CD8-positive, alpha-beta memory T cell (primary cell): Measurements from ENCODE around the gene TIPARP. TPM values are rescaled to one million over a fixed set of nuclear protein-coding genes. Genes with fewer than 3 reads are reported as not detected.

Experiments used
- CTCF ChIA-PET: fragments of 350-600 bp; sonication (Branson Sonifier 250); formaldehyde crosslinking; loops from one replicate; lab custom pipeline; 2021; ENCODE audit warnings: antibody characterized with exemption; lab: Charles Lee
- POLR2A ChIA-PET: fragments of 350-600 bp; sonication (Branson Sonifier 250); formaldehyde crosslinking; loops from one replicate; lab custom pipeline; 2021; ENCODE audit warnings: antibody characterized with exemption; lab: Charles Lee
- DNase-seq, 5 donors: peaks; one replicate each; pipeline versions ENCODE4 v3.0.0 to v3.0.0-alpha.2; 2020 to 2022; ENCODE audit warnings: mixed read lengths in 1 of 5
- H3K27ac ChIP-seq: one replicate; pipeline ENCODE4 v1.7.0; 2013; ENCODE audit warnings: low read depth, mild to moderate bottlenecking, low read length, moderate library complexity
- H3K27me3 ChIP-seq: 2 replicates; pipeline ENCODE4 v1.7.0; 2013; ENCODE audit warnings: low read length, mild to moderate bottlenecking; ENCODE audit not compliant: insufficient read depth, poor library complexity, severe bottlenecking
- H3K36me3 ChIP-seq: 2 replicates; pipeline ENCODE4 v1.7.0; 2013; ENCODE audit warnings: mild to moderate bottlenecking, low read length, moderate library complexity; ENCODE audit not compliant: insufficient read depth
- H3K4me1 ChIP-seq: 2 replicates; pipeline ENCODE4 v1.7.0; 2013; ENCODE audit warnings: mild to moderate bottlenecking, low read length, moderate library complexity; ENCODE audit not compliant: insufficient read depth
- H3K4me3 ChIP-seq: 2 replicates; pipeline ENCODE4 v1.7.0; 2013; ENCODE audit warnings: mild to moderate bottlenecking, low read length
- H3K9me3 ChIP-seq: 2 replicates; pipeline ENCODE4 v1.7.0; 2013; ENCODE audit warnings: mild to moderate bottlenecking, low read length
- H3K27ac Mint-ChIP-seq, 8 donors: one replicate each; pipeline ENCODE4 v1.8.0; 2020 to 2021; ENCODE audit warnings: mixed read lengths in 8 of 8, mild to moderate bottlenecking in 6 of 8, inconsistent platforms in 3 of 8, moderate library complexity in 3 of 8
- H3K27me3 Mint-ChIP-seq, 2 donors: one replicate each; pipeline ENCODE4 v1.8.0; 2020 to 2021; ENCODE audit warnings: mixed read lengths in 2 of 2, mild to moderate bottlenecking in 1 of 2, moderate library complexity in 1 of 2
- H3K36me3 Mint-ChIP-seq, 3 donors: one replicate each; pipeline ENCODE4 v1.8.0; 2020 to 2021; ENCODE audit warnings: mixed read lengths in 3 of 3, inconsistent platforms in 1 of 3, mild to moderate bottlenecking in 1 of 3
- H3K4me1 Mint-ChIP-seq, 3 donors: one replicate each; pipeline ENCODE4 v1.8.0; 2020 to 2021; ENCODE audit warnings: mixed read lengths in 3 of 3, inconsistent platforms in 1 of 3, mild to moderate bottlenecking in 1 of 3
- H3K4me3 Mint-ChIP-seq, 7 donors: one replicate each; pipeline ENCODE4 v1.8.0; 2020 to 2021; ENCODE audit warnings: mixed read lengths in 7 of 7, mild to moderate bottlenecking in 6 of 7, moderate library complexity in 4 of 7, inconsistent platforms in 2 of 7
- H3K9me3 Mint-ChIP-seq, 5 donors: one replicate each; pipeline ENCODE4 v1.8.0; 2020 to 2022; ENCODE audit warnings: mixed read lengths in 5 of 5, mild to moderate bottlenecking in 3 of 5, moderate library complexity in 2 of 5, inconsistent platforms in 1 of 5
- polyA plus RNA-seq: library from polyadenylated mRNA; unstranded; fragments of 300-500 nt; fragmentation: Illumina TruSeq; gene quantifications from one replicate; pipeline ENCODE4 v1.2.3, GENCODE V29; 2021
- total RNA-seq, 2 experiments: library from RNA; stranded (reverse); gene quantifications; one replicate each; pipeline ENCODE4 v1.2.3, GENCODE V29; 2021

Gene TIPARP
- total and polyA plus RNA-seq, 3 experiments from 2014 or later, result 19.8 to 37.0 (median 36.0) TPM

- H3K4me1 Mint-ChIP-seq, result no peaks in the 10 kb centered on the region
- Histone ChIP-seq H3K4me3 (no peak overlapping the region), H3K9me3 (no peaks in the 10 kb centered on the region), H3K27me3 (no peaks in the 10 kb centered on the region), H3K4me1 (no peaks in the 10 kb centered on the region), H3K27ac (no peak overlapping the region), H3K36me3 (no peaks in the 10 kb centered on the region)
- no peak for DNase-seq
- ChIA-PET POLR2A (no interaction called here), CTCF (no interaction called here)
- peaks cover 1 to 5% (median 2%) of the 10 kb centered on the region in 3 donors for H3K36me3 Mint-ChIP-seq
- H3K4me3 Mint-ChIP-seq, result no peak overlapping the region
- H3K9me3 Mint-ChIP-seq, result no peaks in the 10 kb centered on the region
- no peak overlapping the region for H3K27ac Mint-ChIP-seq
- H3K27me3 Mint-ChIP-seq, result no peaks in the 10 kb centered on the region
Measured at GRCh38 chr3:156720826-156721225, 46.4 kb downstream of the TIPARP start.

- Mint-ChIP-seq H3K27me3 (no peaks in the 10 kb centered on the region), H3K36me3 (peaks cover 0 to 5% (median 2%) of the 10 kb centered on the region in 3 donors), H3K4me1 (no peaks in the 10 kb centered on the region), H3K4me3 (no peak overlapping the region), H3K9me3 (no peaks in the 10 kb centered on the region), H3K27ac (no peak overlapping the region)
- CTCF ChIA-PET, result interaction anchor here (2.1 kb wide), 1 partner anchor 20 kb away, joined by 5 read pairs; no protein-coding TSS in a partner anchor
- no peaks in the 10 kb centered on the region for H3K36me3 ChIP-seq
- POLR2A ChIA-PET, result no interaction called here
- H3K4me1 ChIP-seq, result no peaks in the 10 kb centered on the region
- no peaks in the 10 kb centered on the region for H3K27me3 ChIP-seq
- no peak overlapping the region for H3K27ac ChIP-seq
- no peak overlapping the region for H3K4me3 ChIP-seq
- DNase-seq, result no peak
- no peaks in the 10 kb centered on the region for H3K9me3 ChIP-seq
Measured at GRCh38 chr3:156721687-156722618, 47.6 kb downstream of the TIPARP start.

- CTCF ChIA-PET, result interaction anchor here (1.8 to 2.1 kb wide), 2 partner anchors 18 to 414 kb away, joined by 4 to 5 read pairs; no protein-coding TSS in a partner anchor
- no peaks in the 10 kb centered on the region for H3K4me1 Mint-ChIP-seq
Measured at GRCh38 chr3:156723182-156723619, 48.8 kb downstream of the TIPARP start.

GRCh38 chr3:156725682-156726081, 51.3 kb downstream of the TIPARP start:
- ChIA-PET CTCF (no interaction called here), POLR2A (no interaction called here)
- Mint-ChIP-seq H3K27me3 (no peaks in the 10 kb centered on the region), H3K4me3 (no peak overlapping the region), H3K36me3 (peaks cover 0 to 5% (median 0%) of the 10 kb centered on the region in 3 donors), H3K9me3 (no peaks in the 10 kb centered on the region), H3K27ac (no peak overlapping the region), H3K4me1 (no peaks in the 10 kb centered on the region)
- H3K27ac ChIP-seq, result no peak overlapping the region
- H3K36me3 ChIP-seq, result no peaks in the 10 kb centered on the region
- no peaks in the 10 kb centered on the region for H3K9me3 ChIP-seq
- H3K27me3 ChIP-seq, result no peaks in the 10 kb centered on the region
- H3K4me3 ChIP-seq, result no peak overlapping the region
- no peak for DNase-seq
- H3K4me1 ChIP-seq, result no peaks in the 10 kb centered on the region

More at GRCh38 chr3:156723182-156723619, 48.8 kb downstream of the TIPARP start:
- POLR2A ChIA-PET, result no interaction called here
- no peaks in the 10 kb centered on the region for H3K27me3 Mint-ChIP-seq
- Histone ChIP-seq H3K4me1 (no peaks in the 10 kb centered on the region), H3K36me3 (no peaks in the 10 kb centered on the region), H3K9me3 (no peaks in the 10 kb centered on the region), H3K27me3 (no peaks in the 10 kb centered on the region), H3K4me3 (no peak overlapping the region), H3K27ac (no peak overlapping the region)
- H3K9me3 Mint-ChIP-seq, result no peaks in the 10 kb centered on the region
- peaks cover 0 to 5% (median 0%) of the 10 kb centered on the region in 3 donors for H3K36me3 Mint-ChIP-seq
- peak overlapping the region in 1 of 8 donors; percentile 71 for H3K27ac Mint-ChIP-seq
- H3K4me3 Mint-ChIP-seq, result no peak overlapping the region
- DNase-seq, result no peak

- Mint-ChIP-seq H3K27ac (no peak overlapping the region), H3K27me3 (no peaks in the 10 kb centered on the region), H3K36me3 (peaks cover 0 to 5% (median 0%) of the 10 kb centered on the region in 3 donors), H3K4me3 (no peak overlapping the region), H3K9me3 (no peaks in the 10 kb centered on the region), H3K4me1 (no peaks in the 10 kb centered on the region)
- no peaks in the 10 kb centered on the region for H3K4me1 ChIP-seq
- no peak overlapping the region for H3K27ac ChIP-seq
- no peaks in the 10 kb centered on the region for H3K36me3 ChIP-seq
- no peaks in the 10 kb centered on the region for H3K27me3 ChIP-seq
- POLR2A ChIA-PET, result no interaction called here
- H3K9me3 ChIP-seq, result no peaks in the 10 kb centered on the region
- no peak for DNase-seq
- H3K4me3 ChIP-seq, result no peak overlapping the region
- CTCF ChIA-PET, result no interaction called here
Measured at GRCh38 chr3:156726456-156726855, 52.1 kb downstream of the TIPARP start.

- CTCF ChIA-PET, result no interaction called here
- H3K27me3 Mint-ChIP-seq, result peaks cover 0 to 1% of the 10 kb centered on the region in 2 donors
Measured at GRCh38 chr3:156727519-156728205, 53.3 kb downstream of the TIPARP start.

GRCh38 chr3:156728267-156728985, 54.0 kb downstream of the TIPARP start:
- ChIA-PET POLR2A (no interaction called here), CTCF (interaction anchor here (1.2 kb wide), 1 partner anchor 185 kb away, joined by 3 read pairs; no protein-coding TSS in a partner anchor)
- Mint-ChIP-seq H3K4me1 (no peaks in the 10 kb centered on the region), H3K27me3 (peaks cover 0 to 1% of the 10 kb centered on the region in 2 donors), H3K9me3 (no peaks in the 10 kb centered on the region), H3K4me3 (no peak overlapping the region), H3K27ac (no peak overlapping the region), H3K36me3 (peaks cover 0 to 4% (median 0%) of the 10 kb centered on the region in 3 donors)
- Histone ChIP-seq H3K36me3 (no peaks in the 10 kb centered on the region), H3K4me3 (no peak overlapping the region), H3K27ac (no peak overlapping the region), H3K27me3 (no peaks in the 10 kb centered on the region), H3K4me1 (no peaks in the 10 kb centered on the region), H3K9me3 (no peaks in the 10 kb centered on the region)
- DNase-seq, result no peak

More at GRCh38 chr3:156727519-156728205, 53.3 kb downstream of the TIPARP start:
- Histone ChIP-seq H3K4me1 (no peaks in the 10 kb centered on the region), H3K36me3 (no peaks in the 10 kb centered on the region), H3K27me3 (no peaks in the 10 kb centered on the region), H3K27ac (no peak overlapping the region), H3K4me3 (no peak overlapping the region), H3K9me3 (no peaks in the 10 kb centered on the region)
- POLR2A ChIA-PET, result no interaction called here
- Mint-ChIP-seq H3K27ac (no peak overlapping the region), H3K4me3 (no peak overlapping the region), H3K9me3 (no peaks in the 10 kb centered on the region), H3K4me1 (no peaks in the 10 kb centered on the region), H3K36me3 (peaks cover 0 to 5% (median 0%) of the 10 kb centered on the region in 3 donors)
- DNase-seq, result no peak
